H9 (cell line): Measurements from ENCODE around the gene MGME1. TPM values are rescaled to one million over a fixed set of nuclear protein-coding genes. Genes with fewer than 3 reads are reported as not detected.

ENCODE experiments used
- DNase-seq: peaks from one replicate; pipeline ENCODE4 v3.0.0-alpha.2; 2017
- H2AFZ ChIP-seq: one replicate; pipeline ENCODE4 v1.6.1; 2013; ENCODE audit warnings: mild to moderate bottlenecking, low read length, control low read depth, moderate library complexity
- H2AK5ac ChIP-seq: 2 replicates; pipeline ENCODE4 v1.6.1; 2013; ENCODE audit warnings: low read length, control low read depth, mixed read lengths; ENCODE audit not compliant: insufficient read length
- H2BK120ac ChIP-seq: one replicate; pipeline ENCODE4 v1.6.1; 2013; ENCODE audit warnings: low read depth, mild to moderate bottlenecking, low read length, control low read depth, inconsistent platforms; ENCODE audit not compliant: poor library complexity, severe bottlenecking
- H2BK12ac ChIP-seq: 2 replicates; pipeline ENCODE4 v1.6.1; 2013; ENCODE audit warnings: low read length, control low read depth, mixed read lengths, low read depth; ENCODE audit not compliant: insufficient read length
- H2BK15ac ChIP-seq: 2 replicates; pipeline ENCODE4 v1.6.1; 2013; ENCODE audit warnings: low read depth, low read length, control low read depth
- H2BK20ac ChIP-seq: one replicate; pipeline ENCODE4 v1.6.1; 2013; ENCODE audit warnings: low read depth, mild to moderate bottlenecking, low read length, control low read depth, inconsistent platforms; ENCODE audit not compliant: poor library complexity, severe bottlenecking
- H2BK5ac ChIP-seq: 2 replicates; pipeline ENCODE4 v1.6.1; 2013; ENCODE audit warnings: low read length, control low read depth, mixed read lengths; ENCODE audit not compliant: insufficient read length
- H3K14ac ChIP-seq: 2 replicates; pipeline ENCODE4 v1.6.1; 2013; ENCODE audit warnings: low read length, control low read depth; ENCODE audit not compliant: insufficient read depth
- H3K18ac ChIP-seq: 2 replicates; pipeline ENCODE4 v1.6.1; 2013; ENCODE audit warnings: low read depth, mild to moderate bottlenecking, mixed read lengths, low read length, control low read depth; ENCODE audit not compliant: insufficient read length
- H3K23ac ChIP-seq: 2 replicates; pipeline ENCODE4 v1.6.1; 2013; ENCODE audit warnings: low read length, control low read depth, mixed read lengths, low read depth; ENCODE audit not compliant: insufficient read length
- H3K23me2 ChIP-seq: 2 replicates; pipeline ENCODE4 v1.6.1; 2013; ENCODE audit warnings: low read depth, mild to moderate bottlenecking, mixed read lengths, low read length, control low read depth; ENCODE audit not compliant: insufficient read length, poor library complexity, severe bottlenecking
- H3K27ac ChIP-seq: 2 replicates; pipeline ENCODE4 v1.5.1; 2013; ENCODE audit warnings: low read length, control low read depth, mixed read lengths, low read depth; ENCODE audit not compliant: insufficient read length
- H3K27me3 ChIP-seq: 2 replicates; pipeline ENCODE4 v1.6.1; 2013; ENCODE audit warnings: low read length, control low read depth, inconsistent platforms; ENCODE audit not compliant: insufficient read depth
- H3K4ac ChIP-seq: 2 replicates; pipeline ENCODE4 v1.6.1; 2013; ENCODE audit warnings: low read depth, mild to moderate bottlenecking, control low read depth, inconsistent platforms, low read length, moderate library complexity
- H3K4me1 ChIP-seq: 2 replicates; pipeline ENCODE4 v1.6.1; 2013; ENCODE audit warnings: low read length, control low read depth, inconsistent platforms; ENCODE audit not compliant: insufficient read depth
- H3K4me2 ChIP-seq: 2 replicates; pipeline ENCODE4 v1.6.1; 2013; ENCODE audit warnings: low read length, control low read depth, mixed read lengths; ENCODE audit not compliant: insufficient read length, insufficient read depth
- H3K56ac ChIP-seq: 2 replicates; pipeline ENCODE4 v1.6.1; 2013; ENCODE audit warnings: low read depth, mild to moderate bottlenecking, mixed read lengths, low read length, control low read depth; ENCODE audit not compliant: insufficient read length
- H3K79me1 ChIP-seq: 2 replicates; pipeline ENCODE4 v1.6.1; 2013; ENCODE audit warnings: low read depth, mild to moderate bottlenecking, moderate library complexity, low read length, control low read depth, inconsistent platforms; ENCODE audit not compliant: insufficient read depth, poor library complexity, severe bottlenecking
- H3K79me2 ChIP-seq: 2 replicates; pipeline ENCODE4 v1.6.1; 2013; ENCODE audit warnings: low read length, control low read depth, inconsistent platforms; ENCODE audit not compliant: insufficient read depth
- H3K9ac ChIP-seq: 2 replicates; pipeline ENCODE4 v1.6.1; 2013; ENCODE audit warnings: low read length, control low read depth, mixed read lengths; ENCODE audit not compliant: insufficient read length; ENCODE audit errors: extremely low read depth
- H3K9me3 ChIP-seq: one replicate; pipeline ENCODE4 v1.6.1; 2013; ENCODE audit warnings: low read depth, low read length, inconsistent platforms; ENCODE audit not compliant: control insufficient read depth
- H3T11ph ChIP-seq: one replicate; pipeline ENCODE4 v1.6.1; 2013; ENCODE audit warnings: mild to moderate bottlenecking, low read length, control low read depth, inconsistent platforms
- H4K20me1 ChIP-seq: one replicate; pipeline ENCODE4 v1.6.1; 2013; ENCODE audit not compliant: control insufficient read depth, insufficient read length, insufficient read depth
- H4K5ac ChIP-seq: 2 replicates; pipeline ENCODE4 v1.6.1; 2013; ENCODE audit warnings: low read depth, mild to moderate bottlenecking, mixed read lengths, low read length, control low read depth; ENCODE audit not compliant: insufficient read length
- H4K8ac ChIP-seq: replicated peaks from 2 replicates; pipeline ENCODE4 v1.6.1; 2013; ENCODE audit warnings: low read length, control low read depth, mixed read lengths, low read depth; ENCODE audit not compliant: insufficient read length
- H4K91ac ChIP-seq: 2 replicates; pipeline ENCODE4 v1.6.1; 2013; ENCODE audit warnings: low read depth, mild to moderate bottlenecking, moderate library complexity, mixed read lengths, low read length, control low read depth; ENCODE audit not compliant: insufficient read length
- H3K27ac Mint-ChIP-seq, 3 experiments: 2 replicates in 2 of 3; 3 replicates in 1 of 3; pipeline ENCODE4 v1.8.0; 2020 to 2021; ENCODE audit warnings: mixed read lengths in 3 of 3, mild to moderate bottlenecking in 1 of 3, moderate library complexity in 1 of 3
- H3K27me3 Mint-ChIP-seq: 2 replicates; pipeline ENCODE4 v1.8.0; 2021; ENCODE audit warnings: low read depth, mild to moderate bottlenecking, moderate library complexity, mixed read lengths
- H3K36me3 Mint-ChIP-seq, 3 experiments: 2 replicates in 2 of 3; 3 replicates in 1 of 3; pipeline ENCODE4 v1.8.0; 2020 to 2021; ENCODE audit warnings: low read depth in 3 of 3, mixed read lengths in 3 of 3; ENCODE audit not compliant: insufficient read depth in 1 of 3
- H3K4me1 Mint-ChIP-seq, 2 experiments: 2 replicates each; pipeline ENCODE4 v1.8.0; 2020; ENCODE audit warnings: mixed read lengths in 2 of 2
- H3K4me3 Mint-ChIP-seq, 2 experiments: 2 replicates in 1 of 2; 3 replicates in 1 of 2; pipeline ENCODE4 v1.8.0; 2020 to 2021; ENCODE audit warnings: mild to moderate bottlenecking in 2 of 2, mixed read lengths in 2 of 2, moderate library complexity in 1 of 2
- H3K9me3 Mint-ChIP-seq, 2 experiments: 2 replicates in 1 of 2; 3 replicates in 1 of 2; pipeline ENCODE4 v1.8.0; 2020; ENCODE audit warnings: mild to moderate bottlenecking in 2 of 2, mixed read lengths in 2 of 2, moderate library complexity in 1 of 2
- CTCF ChIP-seq: fragments of 200-600 bp; sonication (generic); conservative IDR thresholded peaks from 3 replicates; pipeline ENCODE4 v1.8.0; 2021; ENCODE audit warnings: antibody characterized with exemption, mild to moderate bottlenecking
- WGBS: extraction: QIAGEN DNeasy Blood & Tissue Kit; methylation state at CpG from one replicate; pipeline ENCODE4 v1.1.7; 2013; ENCODE audit warnings: missing lambda C conversion rate, low lambda C conversion rate, mixed read lengths; ENCODE audit not compliant: insufficient read length; ENCODE audit errors: extremely low coverage; 5-methylcytosine and 5-hydroxymethylcytosine counted together
- total RNA-seq: library from RNA; stranded (reverse); gene quantifications from 2 replicates; pipeline ENCODE4 v1.2.1, GENCODE V29; 2021

MGME1 gene
- total RNA-seq, 1 experiment from 2014 or later, result 48.9 TPM

GRCh38 chr20:17998446-17998845, 29.6 kb downstream of the MGME1 start:
- H4K8ac ChIP-seq, result no peak overlapping the region

More at GRCh38 chr20:17998446-17998845, 29.6 kb downstream of the MGME1 start:
- H3K14ac ChIP-seq, result no peak overlapping the region
- no peaks in the 10 kb centered on the region for H3K4me1 ChIP-seq
- no peaks in the 10 kb centered on the region for H3K9me3 Mint-ChIP-seq
- TF ChIP-seq CTCF, result no peak
- H4K5ac ChIP-seq, result no peak overlapping the region
- H3K27me3 ChIP-seq, result no peaks in the 10 kb centered on the region
- H3K4ac ChIP-seq, result no peak overlapping the region
- no peak overlapping the region for H2BK20ac ChIP-seq
- H2BK120ac ChIP-seq, result no peak overlapping the region
- H3K79me1 ChIP-seq, result no peaks in the 10 kb centered on the region
- H3K36me3 Mint-ChIP-seq, result no peaks in the 10 kb centered on the region
- WGBS, result no CpG with 5 or more reads among the region's 5 CpGs
- H3K27me3 Mint-ChIP-seq, result no peaks in the 10 kb centered on the region
- no peak overlapping the region for H4K91ac ChIP-seq
- no peak overlapping the region for H3K9ac ChIP-seq
- peaks cover 11 to 14% of the 10 kb centered on the region in 2 experiments for H3K4me1 Mint-ChIP-seq
- H3K23ac ChIP-seq, result no peak overlapping the region
- no peak overlapping the region for H3K18ac ChIP-seq
- no peak overlapping the region for H2BK5ac ChIP-seq
- H3K27ac ChIP-seq, result no peak overlapping the region
- H4K20me1 ChIP-seq, result no peaks in the 10 kb centered on the region
- H3K9me3 ChIP-seq, result no peaks in the 10 kb centered on the region
- no peaks in the 10 kb centered on the region for H3K79me2 ChIP-seq
- H2BK12ac ChIP-seq, result no peak overlapping the region
- H3K56ac ChIP-seq, result no peak overlapping the region
- H3T11ph ChIP-seq, result no peak overlapping the region
- H3K23me2 ChIP-seq, result no peaks in the 10 kb centered on the region
- no peak overlapping the region for H2AFZ ChIP-seq
- no peak overlapping the region for H3K27ac Mint-ChIP-seq
- no peak overlapping the region for H2AK5ac ChIP-seq
- no peak for DNase-seq
- H2BK15ac ChIP-seq, result no peak overlapping the region
- no peak overlapping the region for H3K4me2 ChIP-seq
- H3K4me3 Mint-ChIP-seq, result no peak overlapping the region
